OCI-LY7 (cell line): ENCODE results near the gene F8.

Source experiments
- CTCF ChIP-seq: fragments of 200-600 bp; sonication (generic); conservative IDR thresholded peaks from 2 replicates; pipeline ENCODE4 v1.5.1; 2014; ENCODE audit warnings: mild to moderate bottlenecking, antibody characterized with exemption, low read length, moderate library complexity, mixed read lengths
- EZH2phosphoT487 ChIP-seq: fragments of 200-600 bp; sonication (generic); IDR thresholded peaks from 2 replicates; pipeline ENCODE4 v1.6.1; 2018; ENCODE audit warnings: low read depth, borderline replicate concordance, mild to moderate bottlenecking, mixed run types, antibody characterized with exemption, low read length, moderate library complexity, mixed read lengths

- no peak for TF ChIP-seq CTCF
- TF ChIP-seq EZH2phosphoT487 = no peak
Measured at GRCh38 chrX:155027509-155028066, 5.1 kb upstream of the F8 start.
